ENCODE results near the gene FAM13A. TPM values are rescaled to one million over a fixed set of nuclear protein-coding genes. Genes with fewer than 3 reads are reported as not detected.

The FAM13A gene
- total and polyA plus RNA-seq, 2 experiments from 2014 or later, result 19.3 to 44.2 TPM

GRCh38 chr4:88761342-88761741 is 295.6 kb downstream of the FAM13A start:
- H3K27me3 ChIP-seq, result no peaks in the 10 kb centered on the region
- H3K4me3 ChIP-seq, result no peak overlapping the region
- no peak overlapping the region for H3K27ac ChIP-seq
- H3K36me3 ChIP-seq (replicated peaks; ENCODE audit: insufficient read depth, low read depth), result no peaks in the 10 kb centered on the region
- 94% methylated on average over 3 of the region's 3 CpGs for WGBS (ENCODE audit: low lambda C conversion rate, missing lambda C conversion rate)
- H2AFZ ChIP-seq, result no peak overlapping the region
- H3K4me1 ChIP-seq (ENCODE audit: insufficient read depth), result peaks cover 16% of the 10 kb centered on the region
- no peak overlapping the region for H3K4me2 ChIP-seq
- no peaks in the 10 kb centered on the region for H3K79me2 ChIP-seq
- TF ChIP-seq CTCF (IDR thresholded peaks at IDR 0.05; ENCODE audit: poor library complexity) (no peak), EZH2 (IDR thresholded peaks at IDR 0.05; ENCODE audit: borderline replicate concordance) (no peak), EZH2phosphoT487 (IDR thresholded peaks at IDR 0.05; ENCODE audit: low read depth, severe bottlenecking, unreplicated experiment) (no peak)
- no peak for DNase-seq (ENCODE audit: low spot score)
- H3K9me2 ChIP-seq (replicated peaks; ENCODE audit: insufficient read depth), result no peaks in the 10 kb centered on the region
- H3K9me3 ChIP-seq (ENCODE audit: low read depth), result no peaks in the 10 kb centered on the region
- H4K20me1 ChIP-seq (ENCODE audit: insufficient read depth, poor library complexity, severe bottlenecking), result no peaks in the 10 kb centered on the region

- H3K9me2 ChIP-seq (replicated peaks; ENCODE audit: insufficient read depth), result no peaks in the 10 kb centered on the region
- H4K20me1 ChIP-seq (ENCODE audit: insufficient read depth, poor library complexity, severe bottlenecking), result no peaks in the 10 kb centered on the region
- peak overlapping the region; percentile 59 for H3K4me2 ChIP-seq
- no peaks in the 10 kb centered on the region for H3K9me3 ChIP-seq (ENCODE audit: low read depth)
- DNase-seq (ENCODE audit: low spot score), result no peak
- no peaks in the 10 kb centered on the region for H3K79me2 ChIP-seq
- no peak overlapping the region for H2AFZ ChIP-seq
- no peak for TF ChIP-seq EZH2 (IDR thresholded peaks at IDR 0.05; ENCODE audit: borderline replicate concordance)
- 72% methylated on average over 2 of the region's 2 CpGs for WGBS (ENCODE audit: low lambda C conversion rate, missing lambda C conversion rate)
- no peak overlapping the region for H3K27ac ChIP-seq
- peaks cover 21% of the 10 kb centered on the region for H3K4me1 ChIP-seq (ENCODE audit: insufficient read depth)
- H3K4me3 ChIP-seq, result no peak overlapping the region
- no peaks in the 10 kb centered on the region for H3K27me3 ChIP-seq
- no peaks in the 10 kb centered on the region for H3K36me3 ChIP-seq (replicated peaks; ENCODE audit: insufficient read depth, low read depth)
Measured at GRCh38 chr4:88759895-88760290, 297.1 kb downstream of the FAM13A start.

DNA sequence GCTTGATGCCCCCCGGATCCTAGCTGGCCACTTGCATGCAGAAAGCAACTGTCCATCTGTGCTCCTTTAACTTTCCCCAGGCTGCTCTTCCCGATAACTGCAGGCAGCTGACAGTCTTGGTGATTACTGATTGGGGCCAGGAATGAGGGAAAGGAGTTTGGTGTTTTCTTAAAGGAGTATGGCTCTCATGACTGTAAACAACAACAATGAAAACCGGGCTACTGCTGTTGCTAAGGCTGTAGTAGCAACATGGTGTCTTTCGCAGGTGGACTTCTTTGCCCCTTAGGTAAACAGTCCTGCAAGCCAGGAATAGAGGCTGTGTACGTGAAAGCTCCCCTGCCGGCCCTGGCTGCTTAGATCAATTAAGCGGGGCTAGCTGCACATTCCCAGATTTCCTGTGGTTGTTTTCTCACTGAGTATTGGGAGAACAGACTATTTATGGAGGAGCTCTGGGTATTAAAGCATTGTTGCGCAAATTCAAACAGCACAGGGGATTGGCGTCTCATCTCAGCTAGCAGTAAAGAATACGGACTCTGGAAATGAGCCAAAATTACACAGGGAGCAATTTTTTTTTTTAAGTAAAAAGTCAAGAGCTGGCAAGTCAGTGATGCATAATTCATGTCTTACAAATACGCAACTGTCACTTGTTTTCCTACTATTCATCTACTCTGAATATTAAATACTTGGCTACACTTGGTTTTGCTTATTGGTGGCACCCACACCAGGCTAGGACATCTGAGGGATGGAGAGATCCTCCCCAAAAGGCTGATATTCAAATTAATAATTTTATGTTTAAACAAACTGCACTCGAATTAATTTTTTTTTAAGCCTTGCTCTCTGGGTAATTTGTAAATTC is 297.7 kb downstream of the FAM13A start:
- no peak overlapping the region for H3K27ac ChIP-seq

More for the DNA sequence above, 297.7 kb downstream of the FAM13A start:
- H3K27me3 ChIP-seq, result no peaks in the 10 kb centered on the region
- no peaks in the 10 kb centered on the region for H3K36me3 ChIP-seq (replicated peaks; ENCODE audit: insufficient read depth, low read depth)
- no peaks in the 10 kb centered on the region for H3K79me2 ChIP-seq
- TF ChIP-seq EZH2phosphoT487 (IDR thresholded peaks at IDR 0.05; ENCODE audit: low read depth, severe bottlenecking, unreplicated experiment), result no peak
- no peak for TF ChIP-seq CTCF (IDR thresholded peaks at IDR 0.05; ENCODE audit: poor library complexity)
- TF ChIP-seq EZH2 (IDR thresholded peaks at IDR 0.05; ENCODE audit: borderline replicate concordance), result no peak
- H3K4me2 ChIP-seq, result peak overlapping the region; percentile 59
- peaks cover 27% of the 10 kb centered on the region for H3K4me1 ChIP-seq (ENCODE audit: insufficient read depth)
- no peak overlapping the region for H2AFZ ChIP-seq
- no peaks in the 10 kb centered on the region for H4K20me1 ChIP-seq (ENCODE audit: insufficient read depth, poor library complexity, severe bottlenecking)
- H3K9me2 ChIP-seq (replicated peaks; ENCODE audit: insufficient read depth), result no peaks in the 10 kb centered on the region
- H3K9me3 ChIP-seq (ENCODE audit: low read depth), result no peaks in the 10 kb centered on the region
- DNase-seq (ENCODE audit: low spot score), result peak; percentile 49
- 41% methylated on average over 12 of the region's 12 CpGs for WGBS (ENCODE audit: low lambda C conversion rate, missing lambda C conversion rate)
- no peak overlapping the region for H3K4me3 ChIP-seq

All from hepatocyte (in vitro differentiated cells).